H1 (cell line): Measurements from ENCODE around the gene EML4. TPM values are rescaled to one million over a fixed set of nuclear protein-coding genes. Genes with fewer than 3 reads are reported as not detected.

Experiments used
- CTCF ChIA-PET: fragments of 300-600 bp; sonication (Branson Sonifier 250); formaldehyde crosslinking; loops from one replicate; lab custom pipeline; 2021; ENCODE audit not compliant: partially characterized antibody; lab: Charles Lee
- POLR2A ChIA-PET: fragments of 300-600 bp; sonication (Branson Sonifier 250); formaldehyde crosslinking; loops from one replicate; lab custom pipeline; 2021; ENCODE audit warnings: inconsistent platforms; ENCODE audit not compliant: partially characterized antibody; lab: Charles Lee
- DNase-seq, 2 experiments: peaks; one replicate each; pipeline versions ENCODE4 v3.0.0 to v3.0.0-alpha.2; 2010 to 2022; ENCODE audit warnings: low spot score in 2 of 2, low read depth in 1 of 2, mixed read lengths in 1 of 2
- FAIRE-seq: peaks from 2 replicates; lab custom pipeline; 2011; peaks lifted over from hg19 to GRCh38; lab: Jason Lieb, UNC
- H2AFZ ChIP-seq: 2 replicates; pipeline ENCODE4 v1.8.1; 2012; ENCODE audit warnings: low read length, inconsistent platforms
- H2AK5ac ChIP-seq: 2 replicates; pipeline ENCODE4 v1.6.1; 2013; ENCODE audit warnings: low read depth, low read length
- H2BK120ac ChIP-seq: replicated peaks from 2 replicates; pipeline ENCODE3; 2013; ENCODE audit warnings: low read depth, low read length, inconsistent platforms
- H2BK12ac ChIP-seq: 2 replicates; pipeline ENCODE4 v1.6.1; 2013; ENCODE audit warnings: low read depth, low read length
- H2BK15ac ChIP-seq: 2 replicates; pipeline ENCODE4 v1.6.1; 2013; ENCODE audit warnings: low read length
- H2BK20ac ChIP-seq: 2 replicates; pipeline ENCODE4 v1.6.1; 2013; ENCODE audit warnings: low read length
- H2BK5ac ChIP-seq: 2 replicates; pipeline ENCODE4 v1.6.1; 2013; ENCODE audit warnings: low read depth, low read length
- H3K14ac ChIP-seq: 2 replicates; pipeline ENCODE4 v1.6.1; 2013; ENCODE audit warnings: inconsistent platforms; ENCODE audit not compliant: insufficient read length
- H3K18ac ChIP-seq: 2 replicates; pipeline ENCODE4 v1.6.1; 2013; ENCODE audit warnings: low read length; ENCODE audit errors: extremely low read depth
- H3K23ac ChIP-seq: 2 replicates; pipeline ENCODE4 v1.6.1; 2013; ENCODE audit warnings: inconsistent platforms; ENCODE audit not compliant: insufficient read length
- H3K23me2 ChIP-seq: 2 replicates; pipeline ENCODE4 v1.6.1; 2013; ENCODE audit warnings: low read depth, low read length
- H3K27ac ChIP-seq: 2 replicates; pipeline ENCODE4 v1.6.1; 2011; ENCODE audit warnings: low read depth, low read length, inconsistent platforms
- H3K27me3 ChIP-seq, 4 experiments: replicated peaks in 1 of 4; 1 replicate in 1 of 4; 2 replicates in 3 of 4; pipeline versions ENCODE4 v1.6.1 to v1.8.1; 2011 to 2013; ENCODE audit warnings: low read length in 3 of 4, mild to moderate bottlenecking in 3 of 4, inconsistent platforms in 2 of 4, mixed read lengths in 2 of 4, moderate library complexity in 1 of 4; ENCODE audit not compliant: control insufficient read depth in 3 of 4, insufficient read depth in 3 of 4; ENCODE audit errors: extremely low read depth in 1 of 4
- H3K36me3 ChIP-seq, 4 experiments: 2 replicates each; pipeline versions ENCODE4 v1.6.1 to v1.8.1; 2011 to 2013; ENCODE audit warnings: mild to moderate bottlenecking in 4 of 4, low read length in 3 of 4, moderate library complexity in 2 of 4, control low read depth in 1 of 4, inconsistent platforms in 1 of 4; ENCODE audit not compliant: insufficient read depth in 4 of 4, control insufficient read depth in 2 of 4
- H3K4ac ChIP-seq: replicated peaks from 2 replicates; pipeline ENCODE3; 2013; ENCODE audit warnings: low read length, low read depth, mixed read lengths, inconsistent platforms; ENCODE audit not compliant: insufficient read length
- H3K4me1 ChIP-seq, 4 experiments: replicated peaks in 1 of 4; 1 replicate in 1 of 4; 2 replicates in 3 of 4; pipeline versions ENCODE4 v1.6.1 to v1.8.1; 2011 to 2013; ENCODE audit warnings: low read length in 3 of 4, inconsistent platforms in 2 of 4, mixed read lengths in 1 of 4; ENCODE audit not compliant: insufficient read depth in 4 of 4, control insufficient read depth in 3 of 4
- H3K4me2 ChIP-seq, 2 experiments: 2 replicates each; pipeline versions ENCODE4 v1.6.1 to v1.8.1; 2011 to 2013; ENCODE audit warnings: low read depth in 2 of 2, low read length in 2 of 2, control low read depth in 1 of 2, inconsistent platforms in 1 of 2, mild to moderate bottlenecking in 1 of 2; ENCODE audit not compliant: insufficient read depth in 1 of 2
- H3K4me3 ChIP-seq, 4 experiments: fragments of 200-600, 300-600 bp in 1 of 4; sonication (generic), shearing (Covaris generic), sonication (Bioruptor Twin) in 1 of 4; 2 replicates each; pipeline versions ENCODE4 v1.5.1 to v1.8.1; 2011 to 2016; ENCODE audit warnings: low read length in 4 of 4, low read depth in 3 of 4, control low read depth in 2 of 4, inconsistent platforms in 2 of 4, mild to moderate bottlenecking in 2 of 4, mixed read lengths in 1 of 4, moderate library complexity in 1 of 4; ENCODE audit not compliant: insufficient read depth in 2 of 4; ENCODE audit errors: extremely low read depth in 1 of 4
- H3K56ac ChIP-seq: replicated peaks from 2 replicates; pipeline ENCODE3; 2013; ENCODE audit warnings: low read depth, mild to moderate bottlenecking, mixed read lengths, low read length, inconsistent platforms; ENCODE audit not compliant: insufficient read length
- H3K79me1 ChIP-seq: 2 replicates; pipeline ENCODE4 v1.6.1; 2013; ENCODE audit warnings: low read depth, low read length, control low read depth
- H3K79me2 ChIP-seq, 2 experiments: 2 replicates each; pipeline versions ENCODE4 v1.6.1 to v1.8.1; 2012 to 2013; ENCODE audit warnings: low read length in 2 of 2, mild to moderate bottlenecking in 2 of 2, inconsistent platforms in 1 of 2; ENCODE audit not compliant: insufficient read depth in 2 of 2, control insufficient read depth in 1 of 2
- H3K9ac ChIP-seq, 4 experiments: replicated peaks in 1 of 4; 1 replicate in 1 of 4; 2 replicates in 3 of 4; pipeline versions ENCODE4 v1.6.1 to v1.8.1; 2011 to 2013; ENCODE audit warnings: low read depth in 3 of 4, low read length in 3 of 4, control low read depth in 2 of 4, mild to moderate bottlenecking in 2 of 4, moderate library complexity in 2 of 4, inconsistent platforms in 1 of 4; ENCODE audit errors: extremely low read depth in 1 of 4
- H3K9me3 ChIP-seq, 2 experiments: 2 replicates each; pipeline versions ENCODE4 v1.6.1 to v1.8.1; 2012 to 2013; ENCODE audit warnings: mild to moderate bottlenecking in 2 of 2, moderate library complexity in 2 of 2, control low read depth in 1 of 2, inconsistent platforms in 1 of 2, low read depth in 1 of 2, low read length in 1 of 2, mixed read lengths in 1 of 2; ENCODE audit not compliant: insufficient read depth in 2 of 2
- H4K20me1 ChIP-seq, 2 experiments: replicated peaks in 1 of 2; 2 replicates each; pipeline versions ENCODE3 to v1.8.1; 2011 to 2013; ENCODE audit warnings: inconsistent platforms in 2 of 2, low read length in 2 of 2, mild to moderate bottlenecking in 1 of 2; ENCODE audit not compliant: insufficient read depth in 2 of 2, control insufficient read depth in 1 of 2
- H4K5ac ChIP-seq: 2 replicates; pipeline ENCODE4 v1.6.1; 2013; ENCODE audit warnings: low read length, low read depth, mixed read lengths, inconsistent platforms; ENCODE audit not compliant: insufficient read length
- H4K8ac ChIP-seq: 2 replicates; pipeline ENCODE4 v1.8.0; 2013; ENCODE audit warnings: mild to moderate bottlenecking, moderate library complexity, low read length, inconsistent platforms; ENCODE audit not compliant: insufficient read depth; ENCODE audit errors: extremely low read depth
- H4K91ac ChIP-seq: replicated peaks from 2 replicates; pipeline ENCODE3; 2013; ENCODE audit warnings: low read length, mixed read lengths, inconsistent platforms; ENCODE audit not compliant: insufficient read length
- CBX5 ChIP-seq: fragments of 300-800, 300-1000 bp; sonication (generic); IDR thresholded peaks from 2 replicates; pipeline ENCODE4 v1.7.1; 2016; ENCODE audit warnings: antibody characterized with exemption, low read length, low read depth
- CHD1 ChIP-seq: IDR thresholded peaks from 2 replicates; pipeline ENCODE4 v1.6.1; 2012; ENCODE audit warnings: low read depth, low read length, improper control_type of control experiment
- JUND ChIP-seq: IDR thresholded peaks from 2 replicates; pipeline ENCODE4 v1.6.1; 2011; ENCODE audit warnings: mild to moderate bottlenecking, improper control_type of control experiment, low read length
- KDM4A ChIP-seq: IDR thresholded peaks from one replicate; pipeline ENCODE4 v1.7.1; 2012; ENCODE audit warnings: low read depth, mild to moderate bottlenecking, moderate library complexity, low read length, inconsistent platforms; ENCODE audit not compliant: severe bottlenecking
- POLR2A ChIP-seq, 2 experiments: IDR thresholded peaks; 1 replicate in 1 of 2; 2 replicates in 1 of 2; pipeline ENCODE4 v1.6.1; 2011; ENCODE audit warnings: low read depth in 2 of 2, low read length in 2 of 2, mild to moderate bottlenecking in 2 of 2; ENCODE audit errors: control extremely low read depth in 1 of 2
- RNF2 ChIP-seq: fragments of 200-900, 300-1000 bp; sonication (generic); IDR thresholded peaks from 2 replicates; pipeline ENCODE4 v1.7.1; 2016; ENCODE audit warnings: borderline replicate concordance, low read depth, mild to moderate bottlenecking, antibody characterized with exemption, low read length; ENCODE audit not compliant: poor library complexity, severe bottlenecking; ENCODE audit errors: missing control alignments
- SIX5 ChIP-seq: IDR thresholded peaks from 2 replicates; pipeline ENCODE4 v1.6.1; 2011; ENCODE audit warnings: mild to moderate bottlenecking, low read depth, low read length
- TAF7 ChIP-seq: optimal IDR thresholded peaks from 2 replicates; pipeline ENCODE3; 2011; ENCODE audit warnings: low read depth, mild to moderate bottlenecking, inconsistent platforms, low read length, moderate library complexity, borderline replicate concordance
- ZNF274 ChIP-seq: IDR thresholded peaks from 2 replicates; pipeline ENCODE4 v1.7.0; 2012; ENCODE audit warnings: low read length, borderline replicate concordance; ENCODE audit errors: extremely low read depth
- WGBS, 2 experiments: shearing (Covaris generic) in 1 of 2; methylation state at CpG; one replicate each; pipeline versions ENCODE4 v1.1.6 to v1.1.7; 2013 to 2015; ENCODE audit warnings: low lambda C conversion rate in 2 of 2, mixed read lengths in 2 of 2, inconsistent platforms in 1 of 2, low coverage in 1 of 2, missing lambda C conversion rate in 1 of 2; ENCODE audit not compliant: insufficient replicate concordance in 2 of 2, insufficient coverage in 1 of 2, insufficient read length in 1 of 2; ENCODE audit errors: extremely low coverage in 1 of 2, missing lambda C conversion rate in 1 of 2; 5-methylcytosine and 5-hydroxymethylcytosine counted together
- polyA plus RNA-seq, 7 experiments: library from polyadenylated mRNA; depleted of rRNA in 3 of 7; stranded (reverse) in 5 of 7; unstranded in 2 of 7; fragments of >200 nt in 5 of 7; fragments of 200-250 nt in 2 of 7; gene quantifications; 1 replicate in 5 of 7; 2 replicates in 1 of 7; 4 replicates in 1 of 7; pipeline versions ENCODE4 v1.2.1 to v1.2.3, GENCODE V29; 2011 to 2013; ENCODE audit warnings: missing spikeins in 2 of 7, mixed read lengths in 2 of 7
- total RNA-seq: library from RNA; stranded (reverse); fragmentation: NEBNext Ultra II Directional; extraction: Animal tissue kit (Norgen Biotek cat#: 25700); gene quantifications from 2 replicates; pipeline ENCODE4 v1.2.1, GENCODE V29; 2021

The EML4 gene
- total and polyA plus RNA-seq, 2 of the 8 experiments (the other 6 are each of a cell fraction or from before 2014, with no cell fraction given): 50.1 to 104 TPM

DNA sequence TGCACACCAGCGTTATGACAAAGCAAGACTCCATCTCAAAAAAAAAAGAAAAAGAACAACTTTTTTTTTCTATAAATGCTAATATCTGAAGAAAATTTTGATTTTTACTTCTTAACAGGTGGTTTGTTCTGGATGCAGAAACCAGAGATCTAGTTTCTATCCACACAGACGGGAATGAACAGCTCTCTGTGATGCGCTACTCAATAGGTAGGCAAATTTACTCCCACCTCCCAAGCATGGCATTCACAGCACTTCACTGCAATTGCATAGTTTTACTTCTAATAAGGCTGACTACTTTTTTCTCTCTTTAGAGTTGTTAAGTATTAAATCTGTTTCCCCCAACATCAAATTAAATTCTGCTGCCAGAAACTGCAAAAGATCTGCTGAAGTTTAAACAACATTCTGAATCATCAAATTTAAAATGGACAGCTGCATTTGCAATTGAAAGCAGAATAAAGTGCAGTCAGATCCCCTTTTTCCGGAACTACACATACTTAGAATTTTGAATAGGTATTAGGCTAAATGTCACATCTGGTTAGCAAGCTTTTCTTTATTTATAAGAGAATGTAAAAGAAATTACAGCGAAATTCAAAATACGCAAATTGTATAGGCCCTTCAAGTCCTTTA, 146.8 kb downstream of the EML4 start:
- no peak for DNase-seq
- Histone ChIP-seq H3K4ac (no peak overlapping the region), H2BK5ac (no peak overlapping the region), H3K9ac (no peak overlapping the region), H3K36me3 (peaks cover 0 to 37% (median 11%) of the 10 kb centered on the region in 4 experiments; a peak in 5 of 8 replicates), H3K18ac (no peak overlapping the region), H3K4me3 (no peak overlapping the region), H3K14ac (no peak overlapping the region), H3K79me1 (no peaks in the 10 kb centered on the region), H2BK120ac (no peak overlapping the region), H2BK20ac (no peak overlapping the region), H4K91ac (no peak overlapping the region), H2AK5ac (no peak overlapping the region), H3K27me3 (no peaks in the 10 kb centered on the region), H3K4me2 (no peak overlapping the region), H3K56ac (no peak overlapping the region), H3K79me2 (no peaks in the 10 kb centered on the region), H4K8ac (no peak overlapping the region), H4K5ac (no peak overlapping the region)
- CTCF ChIA-PET: interaction anchor here (1.1 kb wide), 1 partner anchor 13 kb away, joined by 5 read pairs; no protein-coding TSS in a partner anchor
- no peak for FAIRE-seq
- TF ChIP-seq RNF2 (no peak), SIX5 (no peak), JUND (no peak), CBX5 (no peak), TAF7 (no peak), CHD1 (no peak), POLR2A (IDR thresholded peaks at IDR 0.05; ENCODE audit: control extremely low read depth in 1 of 2, low read depth in 2 of 2, low read length in 2 of 2) (no peak), ZNF274 (no peak), KDM4A (no peak)
- TF ChIP-seq, all 59 proteins: peak for 0
- Histone ChIP-seq H3K23ac (no peak overlapping the region), H3K27ac (no peak overlapping the region), H3K4me1 (no peaks in the 10 kb centered on the region), H4K20me1 (peaks cover 0 to 1% of the 10 kb centered on the region in 2 experiments), H2BK15ac (no peak overlapping the region), H3K9me3 (no peaks in the 10 kb centered on the region), H3K23me2 (no peaks in the 10 kb centered on the region), H2BK12ac (no peak overlapping the region), H2AFZ (no peak overlapping the region)
- 89% methylated on average over 6 of the region's 6 CpGs; no CpG with 5 or more reads in 1 of the 2 experiments for WGBS, 2 experiments
- POLR2A ChIA-PET: interaction anchor here (1.2 kb wide), 1 partner anchor 19 kb away, joined by 3 read pairs; no protein-coding TSS in a partner anchor
